Osteoblast (primary cell): ENCODE measurements around the gene CAST. TPM values are rescaled to one million over a fixed set of nuclear protein-coding genes. Genes with fewer than 3 reads are reported as not detected.

Source experiments
- DNase-seq: peaks from one replicate; pipeline ENCODE4 v3.0.0; 2011; ENCODE audit warnings: low spot score, mixed read lengths; ENCODE audit not compliant: insufficient read length; ENCODE audit errors: missing footprints
- H2AFZ ChIP-seq: 2 replicates; pipeline ENCODE4 v1.6.0; 2011; ENCODE audit warnings: mild to moderate bottlenecking, low read length
- H3K27ac ChIP-seq: 2 replicates; pipeline ENCODE4 v1.5.1; 2011; ENCODE audit warnings: mild to moderate bottlenecking, low read depth, low read length, moderate library complexity
- H3K27me3 ChIP-seq: 2 replicates; pipeline ENCODE4 v1.6.0; 2012; ENCODE audit warnings: mild to moderate bottlenecking, control low read depth, inconsistent platforms, low read length, moderate library complexity; ENCODE audit not compliant: insufficient read depth
- H3K36me3 ChIP-seq: 2 replicates; pipeline ENCODE4 v1.5.1; 2011; ENCODE audit warnings: mild to moderate bottlenecking, low read length, control low read depth, moderate library complexity; ENCODE audit not compliant: insufficient read depth
- H3K4me1 ChIP-seq: 2 replicates; pipeline ENCODE4 v1.5.1; 2011; ENCODE audit warnings: mild to moderate bottlenecking, low read length, control low read depth, moderate library complexity; ENCODE audit not compliant: insufficient read depth
- H3K4me2 ChIP-seq: 2 replicates; pipeline ENCODE4 v1.6.0; 2011; ENCODE audit warnings: mild to moderate bottlenecking, low read length; ENCODE audit not compliant: insufficient read depth
- H3K4me3 ChIP-seq: fragments of 200-600 bp; sonication (generic); 3 replicates; pipeline ENCODE4 v1.5.1; 2012; ENCODE audit warnings: mild to moderate bottlenecking, low read length, inconsistent platforms; ENCODE audit not compliant: insufficient read depth
- H3K79me2 ChIP-seq: 2 replicates; pipeline ENCODE4 v1.6.0; 2012; ENCODE audit warnings: mild to moderate bottlenecking, low read length, control low read depth, inconsistent platforms; ENCODE audit not compliant: insufficient read depth
- H3K9me3 ChIP-seq: 2 replicates; pipeline ENCODE4 v1.5.1; 2011; ENCODE audit warnings: low read depth, low read length, control low read depth
- H4K20me1 ChIP-seq: 2 replicates; pipeline ENCODE4 v1.6.0; 2012; ENCODE audit warnings: mild to moderate bottlenecking, low read length, control low read depth; ENCODE audit not compliant: insufficient read depth
- total RNA-seq: library from RNA; depleted of rRNA; stranded (reverse); fragments of >200 nt; gene quantifications from 2 replicates; pipeline ENCODE4 v1.2.3, GENCODE V29; 2012
- TF ChIP-seq, protein P1 (sequence below): IDR thresholded peaks from 2 replicates; pipeline ENCODE4 v1.5.1; 2011; ENCODE audit warnings: mild to moderate bottlenecking, low read depth, low read length, moderate library complexity; ENCODE audit errors: extremely low read depth

The CAST gene
- total RNA-seq, 1 donor, result 278 TPM

DNA sequence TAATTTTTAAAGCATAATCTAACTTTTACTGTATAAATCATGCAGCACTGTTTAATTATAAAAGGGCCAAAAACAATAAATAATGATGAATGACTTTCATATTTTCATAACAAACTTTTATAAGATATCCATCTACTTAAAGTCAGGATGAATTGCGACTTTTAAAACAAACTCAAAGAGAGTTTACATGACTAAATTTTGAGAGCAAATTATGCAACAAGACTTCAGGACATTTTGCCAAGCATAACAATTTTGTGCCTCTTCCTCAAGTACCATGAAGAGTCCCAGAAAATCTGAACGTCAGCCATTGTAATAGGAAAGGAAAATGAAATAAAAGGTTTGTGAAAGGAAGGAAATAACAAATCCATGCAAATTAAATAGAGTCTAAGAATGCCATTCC lies 121.2 kb downstream of the CAST start:
- DNase-seq, result no peak
- no peak overlapping the region for H3K4me2 ChIP-seq
- H4K20me1 ChIP-seq, result peaks cover 16% of the 10 kb centered on the region
- H3K27ac ChIP-seq, result no peak overlapping the region
- H3K27me3 ChIP-seq, result no peaks in the 10 kb centered on the region
- TF ChIP-seq, protein P1, sequence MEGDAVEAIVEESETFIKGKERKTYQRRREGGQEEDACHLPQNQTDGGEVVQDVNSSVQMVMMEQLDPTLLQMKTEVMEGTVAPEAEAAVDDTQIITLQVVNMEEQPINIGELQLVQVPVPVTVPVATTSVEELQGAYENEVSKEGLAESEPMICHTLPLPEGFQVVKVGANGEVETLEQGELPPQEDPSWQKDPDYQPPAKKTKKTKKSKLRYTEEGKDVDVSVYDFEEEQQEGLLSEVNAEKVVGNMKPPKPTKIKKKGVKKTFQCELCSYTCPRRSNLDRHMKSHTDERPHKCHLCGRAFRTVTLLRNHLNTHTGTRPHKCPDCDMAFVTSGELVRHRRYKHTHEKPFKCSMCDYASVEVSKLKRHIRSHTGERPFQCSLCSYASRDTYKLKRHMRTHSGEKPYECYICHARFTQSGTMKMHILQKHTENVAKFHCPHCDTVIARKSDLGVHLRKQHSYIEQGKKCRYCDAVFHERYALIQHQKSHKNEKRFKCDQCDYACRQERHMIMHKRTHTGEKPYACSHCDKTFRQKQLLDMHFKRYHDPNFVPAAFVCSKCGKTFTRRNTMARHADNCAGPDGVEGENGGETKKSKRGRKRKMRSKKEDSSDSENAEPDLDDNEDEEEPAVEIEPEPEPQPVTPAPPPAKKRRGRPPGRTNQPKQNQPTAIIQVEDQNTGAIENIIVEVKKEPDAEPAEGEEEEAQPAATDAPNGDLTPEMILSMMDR, result no peak
- no peaks in the 10 kb centered on the region for H3K79me2 ChIP-seq
- no peak overlapping the region for H3K4me3 ChIP-seq
- H3K4me1 ChIP-seq, result peaks cover 18% of the 10 kb centered on the region
- H3K9me3 ChIP-seq, result no peaks in the 10 kb centered on the region
- no peak overlapping the region for H2AFZ ChIP-seq
- H3K36me3 ChIP-seq, result peaks cover 35% of the 10 kb centered on the region

DNA sequence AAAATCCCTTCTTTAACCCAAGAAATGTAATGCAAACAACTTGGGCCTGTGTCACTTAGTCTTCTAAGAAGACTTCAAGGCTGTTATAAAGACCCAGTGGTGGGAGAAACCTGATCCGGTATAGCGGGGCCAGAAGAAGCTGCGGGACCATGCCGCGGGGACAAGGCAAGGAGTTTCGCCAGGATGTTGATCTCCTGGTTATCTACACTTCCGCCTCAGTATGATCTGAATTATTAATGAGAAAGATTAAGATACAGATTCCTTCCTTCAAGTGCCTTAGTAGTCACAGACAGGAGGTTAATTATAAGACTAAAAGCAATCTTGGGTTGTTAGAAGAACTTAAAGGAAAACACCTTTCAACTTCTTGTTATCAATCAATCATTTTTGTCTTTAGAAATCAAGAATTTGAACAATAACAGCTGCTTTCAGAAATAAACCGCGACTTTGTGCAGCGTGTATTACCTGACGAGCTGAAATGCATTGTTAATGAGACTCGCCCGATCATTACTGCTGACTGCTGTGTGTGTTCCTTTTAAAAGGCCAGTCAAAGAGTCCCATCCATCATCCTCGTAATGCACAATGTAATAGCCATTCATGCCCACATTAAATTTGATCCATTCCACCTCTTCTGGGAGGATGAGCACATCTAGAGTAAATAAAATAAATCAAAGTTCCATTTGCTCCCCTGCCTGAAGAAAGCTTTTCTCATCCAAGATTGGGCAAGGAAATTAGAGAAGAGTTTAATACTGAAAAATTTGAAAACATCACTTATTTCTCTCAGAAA lies 123.3 kb downstream of the CAST start:
- Histone ChIP-seq H3K27me3 (no peaks in the 10 kb centered on the region), H4K20me1 (peaks cover 9% of the 10 kb centered on the region), H3K36me3 (peaks cover 17% of the 10 kb centered on the region), H3K4me2 (no peak overlapping the region), H2AFZ (no peak overlapping the region), H3K79me2 (no peaks in the 10 kb centered on the region), H3K9me3 (no peaks in the 10 kb centered on the region), H3K4me3 (no peak overlapping the region), H3K27ac (no peak overlapping the region), H3K4me1 (peaks cover 16% of the 10 kb centered on the region)
- TF ChIP-seq, protein P1, result no peak
- DNase-seq, result no peak

DNA sequence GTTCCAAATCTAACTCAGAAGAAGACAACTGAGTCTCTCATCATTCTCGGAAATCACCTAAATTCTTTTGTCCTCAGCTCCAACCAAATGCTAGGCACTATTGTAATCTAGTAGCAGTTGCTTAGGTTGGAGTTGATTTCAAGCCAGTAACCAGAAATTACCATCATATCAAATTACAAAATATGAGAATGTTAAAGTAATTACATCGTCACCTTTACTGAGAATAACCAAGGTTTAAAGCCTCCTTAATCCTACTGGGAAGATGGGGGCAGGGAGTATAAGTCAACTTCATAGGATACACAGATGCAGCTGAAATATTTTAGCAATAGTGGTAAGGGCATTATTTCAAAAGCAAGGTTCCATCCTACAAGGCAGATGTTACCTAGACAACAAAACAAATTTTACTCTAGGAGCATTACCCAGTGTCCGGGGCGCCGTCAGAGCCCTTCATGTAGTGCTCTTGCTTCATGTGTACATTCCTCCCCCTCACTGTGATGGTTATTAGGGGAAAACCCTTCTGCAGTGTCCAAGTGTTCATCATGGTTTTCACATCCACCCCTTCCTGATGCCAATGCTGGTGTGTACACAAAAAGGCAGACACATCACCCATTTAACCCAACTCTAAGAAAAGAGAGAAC lies 126.1 kb downstream of the CAST start:
- Histone ChIP-seq H3K27me3 (no peaks in the 10 kb centered on the region), H3K4me1 (peaks cover 18% of the 10 kb centered on the region), H3K4me3 (no peak overlapping the region), H4K20me1 (peaks cover 4% of the 10 kb centered on the region), H2AFZ (no peak overlapping the region), H3K27ac (no peak overlapping the region), H3K36me3 (peaks cover 8% of the 10 kb centered on the region), H3K9me3 (no peaks in the 10 kb centered on the region), H3K79me2 (no peaks in the 10 kb centered on the region), H3K4me2 (no peak overlapping the region)
- TF ChIP-seq, protein P1, result no peak
- no peak for DNase-seq

DNA sequence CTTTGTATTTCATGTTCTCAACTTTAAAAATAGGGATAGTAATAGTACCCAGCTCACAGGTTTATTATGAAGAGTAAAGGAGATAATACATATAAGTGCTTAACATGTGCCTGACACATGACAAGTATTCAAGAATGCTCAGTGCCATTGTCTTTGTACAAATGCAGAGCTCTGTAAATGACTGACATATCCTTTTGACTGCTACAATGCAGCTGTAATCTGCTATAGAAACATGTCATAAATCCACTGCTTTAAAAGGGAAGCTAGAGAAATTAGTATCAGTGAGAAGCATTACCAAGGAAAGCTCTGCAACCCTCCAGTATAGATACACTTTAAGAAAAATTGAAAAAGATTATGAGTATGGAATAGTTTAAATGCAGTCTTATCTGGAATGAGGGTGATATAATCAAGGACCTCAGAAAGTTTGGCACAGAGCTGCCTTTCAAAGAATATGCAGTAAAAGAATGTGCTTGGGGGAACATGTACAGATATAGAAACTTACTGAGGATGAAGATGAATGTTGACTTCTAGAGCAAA lies 127.7 kb downstream of the CAST start:
- Histone ChIP-seq H3K27me3 (no peaks in the 10 kb centered on the region), H3K9me3 (no peaks in the 10 kb centered on the region), H3K4me1 (peaks cover 18% of the 10 kb centered on the region), H3K27ac (no peak overlapping the region), H4K20me1 (peaks cover 4% of the 10 kb centered on the region), H2AFZ (no peak overlapping the region), H3K36me3 (peaks cover 16% of the 10 kb centered on the region), H3K79me2 (no peaks in the 10 kb centered on the region), H3K4me2 (no peak overlapping the region), H3K4me3 (no peak overlapping the region)
- no peak for DNase-seq
- TF ChIP-seq, protein P1, result no peak
